HL-60 (cell line): ENCODE results near the gene PLOD3.

Experiments
- DNase-seq, 2 experiments: peaks; one replicate each; pipeline ENCODE4 v3.0.0-alpha.2; 2010 to 2020; ENCODE audit warnings: low read depth in 1 of 2, low spot score in 1 of 2
- H3K27ac ChIP-seq: fragments of 250-450 bp; sonication (Bioruptor Pico); replicated peaks from 2 replicates; pipeline ENCODE4 v1.5.1; 2020; ENCODE audit warnings: mild to moderate bottlenecking, moderate library complexity
- H3K27me3 ChIP-seq: fragments of 250-450 bp; sonication (Bioruptor Pico); 2 replicates; pipeline ENCODE4 v1.5.1; 2021; ENCODE audit warnings: mild to moderate bottlenecking, moderate library complexity; ENCODE audit not compliant: insufficient read depth, poor library complexity, severe bottlenecking
- H3K4me3 ChIP-seq: replicated peaks from 2 replicates; pipeline ENCODE4 v1.5.1; 2011; ENCODE audit warnings: mild to moderate bottlenecking, control low read depth, low read length; ENCODE audit not compliant: insufficient read depth
- GABPA ChIP-seq: IDR thresholded peaks from 2 replicates; pipeline ENCODE4 v1.6.1; 2012; ENCODE audit warnings: low read depth
- POLR2AphosphoS5 ChIP-seq: IDR thresholded peaks from 2 replicates; pipeline ENCODE4 v1.6.1; 2012; ENCODE audit warnings: low read depth
- SPI1 ChIP-seq: IDR thresholded peaks from 2 replicates; pipeline ENCODE4 v1.6.1; 2012; ENCODE audit warnings: low read depth, mild to moderate bottlenecking, borderline replicate concordance
- TF ChIP-seq, protein P1 (sequence below): IDR thresholded peaks from 2 replicates; pipeline ENCODE4 v1.6.1; 2012; ENCODE audit warnings: low read depth; ENCODE audit not compliant: insufficient replicate concordance
- TF ChIP-seq, protein P2 (sequence below): IDR thresholded peaks from one replicate; pipeline ENCODE4 v1.5.1; 2011; ENCODE audit warnings: low read length, control low read depth, inconsistent platforms; ENCODE audit not compliant: insufficient read depth

The PLOD3 gene

DNA sequence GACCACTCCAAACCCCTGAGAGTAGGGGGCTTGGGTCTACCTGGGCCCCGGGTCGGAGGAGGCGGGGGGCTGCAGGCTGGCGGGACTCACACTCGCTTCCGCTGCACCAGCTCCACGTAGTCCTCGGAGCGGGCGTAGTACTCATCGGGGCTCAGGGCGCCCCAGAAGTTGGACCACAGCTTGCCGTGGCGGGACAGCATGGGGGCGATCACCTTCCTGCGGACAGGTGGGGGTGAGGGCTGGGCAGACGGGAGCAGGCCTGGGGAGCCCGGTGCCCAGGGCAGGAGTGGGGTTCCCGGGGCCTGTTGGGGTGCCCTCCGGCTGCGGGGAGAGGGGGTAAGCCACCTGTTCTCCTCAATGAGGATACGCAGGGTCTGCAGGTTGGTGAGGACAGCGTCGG lies 5.9 kb downstream of the PLOD3 start:
- H3K4me3 ChIP-seq, result no peak overlapping the region
- H3K27ac ChIP-seq, result no peak overlapping the region
- TF ChIP-seq, protein P1, sequence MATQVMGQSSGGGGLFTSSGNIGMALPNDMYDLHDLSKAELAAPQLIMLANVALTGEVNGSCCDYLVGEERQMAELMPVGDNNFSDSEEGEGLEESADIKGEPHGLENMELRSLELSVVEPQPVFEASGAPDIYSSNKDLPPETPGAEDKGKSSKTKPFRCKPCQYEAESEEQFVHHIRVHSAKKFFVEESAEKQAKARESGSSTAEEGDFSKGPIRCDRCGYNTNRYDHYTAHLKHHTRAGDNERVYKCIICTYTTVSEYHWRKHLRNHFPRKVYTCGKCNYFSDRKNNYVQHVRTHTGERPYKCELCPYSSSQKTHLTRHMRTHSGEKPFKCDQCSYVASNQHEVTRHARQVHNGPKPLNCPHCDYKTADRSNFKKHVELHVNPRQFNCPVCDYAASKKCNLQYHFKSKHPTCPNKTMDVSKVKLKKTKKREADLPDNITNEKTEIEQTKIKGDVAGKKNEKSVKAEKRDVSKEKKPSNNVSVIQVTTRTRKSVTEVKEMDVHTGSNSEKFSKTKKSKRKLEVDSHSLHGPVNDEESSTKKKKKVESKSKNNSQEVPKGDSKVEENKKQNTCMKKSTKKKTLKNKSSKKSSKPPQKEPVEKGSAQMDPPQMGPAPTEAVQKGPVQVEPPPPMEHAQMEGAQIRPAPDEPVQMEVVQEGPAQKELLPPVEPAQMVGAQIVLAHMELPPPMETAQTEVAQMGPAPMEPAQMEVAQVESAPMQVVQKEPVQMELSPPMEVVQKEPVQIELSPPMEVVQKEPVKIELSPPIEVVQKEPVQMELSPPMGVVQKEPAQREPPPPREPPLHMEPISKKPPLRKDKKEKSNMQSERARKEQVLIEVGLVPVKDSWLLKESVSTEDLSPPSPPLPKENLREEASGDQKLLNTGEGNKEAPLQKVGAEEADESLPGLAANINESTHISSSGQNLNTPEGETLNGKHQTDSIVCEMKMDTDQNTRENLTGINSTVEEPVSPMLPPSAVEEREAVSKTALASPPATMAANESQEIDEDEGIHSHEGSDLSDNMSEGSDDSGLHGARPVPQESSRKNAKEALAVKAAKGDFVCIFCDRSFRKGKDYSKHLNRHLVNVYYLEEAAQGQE, result no peak
- no peak for TF ChIP-seq GABPA
- TF ChIP-seq SPI1, result no peak
- TF ChIP-seq, protein P2, sequence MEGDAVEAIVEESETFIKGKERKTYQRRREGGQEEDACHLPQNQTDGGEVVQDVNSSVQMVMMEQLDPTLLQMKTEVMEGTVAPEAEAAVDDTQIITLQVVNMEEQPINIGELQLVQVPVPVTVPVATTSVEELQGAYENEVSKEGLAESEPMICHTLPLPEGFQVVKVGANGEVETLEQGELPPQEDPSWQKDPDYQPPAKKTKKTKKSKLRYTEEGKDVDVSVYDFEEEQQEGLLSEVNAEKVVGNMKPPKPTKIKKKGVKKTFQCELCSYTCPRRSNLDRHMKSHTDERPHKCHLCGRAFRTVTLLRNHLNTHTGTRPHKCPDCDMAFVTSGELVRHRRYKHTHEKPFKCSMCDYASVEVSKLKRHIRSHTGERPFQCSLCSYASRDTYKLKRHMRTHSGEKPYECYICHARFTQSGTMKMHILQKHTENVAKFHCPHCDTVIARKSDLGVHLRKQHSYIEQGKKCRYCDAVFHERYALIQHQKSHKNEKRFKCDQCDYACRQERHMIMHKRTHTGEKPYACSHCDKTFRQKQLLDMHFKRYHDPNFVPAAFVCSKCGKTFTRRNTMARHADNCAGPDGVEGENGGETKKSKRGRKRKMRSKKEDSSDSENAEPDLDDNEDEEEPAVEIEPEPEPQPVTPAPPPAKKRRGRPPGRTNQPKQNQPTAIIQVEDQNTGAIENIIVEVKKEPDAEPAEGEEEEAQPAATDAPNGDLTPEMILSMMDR, result no peak
- no peak for TF ChIP-seq POLR2AphosphoS5
- no peaks in the 10 kb centered on the region for H3K27me3 ChIP-seq
- no peak for DNase-seq

DNA sequence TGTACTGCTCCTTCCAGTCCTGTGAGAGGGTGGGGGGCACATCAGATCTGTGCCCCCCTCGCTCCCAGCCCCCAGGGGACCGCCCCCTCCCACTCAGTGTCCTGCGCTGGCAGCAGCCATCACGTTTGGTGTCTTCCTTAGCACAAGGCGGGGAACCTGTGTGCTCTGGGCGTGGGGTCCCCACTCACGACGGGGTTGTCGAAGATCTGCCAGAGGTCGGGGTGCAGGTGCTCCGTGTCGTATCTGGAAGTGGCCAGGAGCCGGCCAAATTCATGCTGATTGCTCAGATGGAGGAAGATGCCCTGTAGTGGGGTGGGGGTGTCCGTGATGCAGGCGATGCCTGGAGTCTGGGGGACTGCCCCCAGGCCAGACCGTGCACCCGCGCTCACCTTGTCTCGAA lies 7.2 kb downstream of the PLOD3 start:
- no peaks in the 10 kb centered on the region for H3K27me3 ChIP-seq
- H3K4me3 ChIP-seq, result no peak overlapping the region
- H3K27ac ChIP-seq, result no peak overlapping the region
- DNase-seq, result no peak
- no peak for TF ChIP-seq POLR2AphosphoS5
- TF ChIP-seq, protein P1, result no peak
- no peak for TF ChIP-seq GABPA
- TF ChIP-seq, protein P2, result no peak
- TF ChIP-seq SPI1, result no peak

DNA sequence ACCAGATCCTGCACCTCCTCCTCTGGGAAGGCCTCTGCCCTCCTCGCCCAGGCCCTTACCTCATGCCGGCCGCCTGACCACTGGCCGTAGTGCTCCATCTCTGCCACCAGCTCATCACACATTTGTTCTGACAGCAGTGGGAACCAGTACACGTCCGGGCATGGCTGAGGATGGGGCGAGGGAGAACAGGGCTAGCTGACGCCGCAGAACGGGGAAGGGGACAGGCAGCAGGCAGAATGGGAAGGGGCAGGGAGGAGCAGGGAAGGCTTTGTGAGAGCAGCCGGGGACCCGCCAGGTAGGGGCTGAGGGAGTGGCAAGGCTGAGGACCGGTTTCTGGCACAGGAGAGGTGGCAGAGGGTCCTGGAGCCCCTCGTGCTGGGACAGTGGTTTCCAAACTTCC lies 8.6 kb downstream of the PLOD3 start:
- no peak for DNase-seq
- no peak for TF ChIP-seq SPI1
- TF ChIP-seq POLR2AphosphoS5, result no peak
- TF ChIP-seq, protein P1, result no peak
- TF ChIP-seq, protein P2, result no peak
- TF ChIP-seq GABPA, result no peak
- H3K27ac ChIP-seq, result no peak overlapping the region

More for the DNA sequence above, 8.6 kb downstream of the PLOD3 start:
- Histone ChIP-seq H3K4me3 (no peak overlapping the region), H3K27me3 (no peaks in the 10 kb centered on the region)
